ENCODE results near the gene ACAA1. TPM values are rescaled to one million over a fixed set of nuclear protein-coding genes. Genes with fewer than 3 reads are reported as not detected.

ACAA1 gene
- total and polyA plus RNA-seq, 2 of the 13 experiments (the other 11 are each of a cell fraction or from before 2014, with no cell fraction given) = 60.8 to 188 TPM

DNA sequence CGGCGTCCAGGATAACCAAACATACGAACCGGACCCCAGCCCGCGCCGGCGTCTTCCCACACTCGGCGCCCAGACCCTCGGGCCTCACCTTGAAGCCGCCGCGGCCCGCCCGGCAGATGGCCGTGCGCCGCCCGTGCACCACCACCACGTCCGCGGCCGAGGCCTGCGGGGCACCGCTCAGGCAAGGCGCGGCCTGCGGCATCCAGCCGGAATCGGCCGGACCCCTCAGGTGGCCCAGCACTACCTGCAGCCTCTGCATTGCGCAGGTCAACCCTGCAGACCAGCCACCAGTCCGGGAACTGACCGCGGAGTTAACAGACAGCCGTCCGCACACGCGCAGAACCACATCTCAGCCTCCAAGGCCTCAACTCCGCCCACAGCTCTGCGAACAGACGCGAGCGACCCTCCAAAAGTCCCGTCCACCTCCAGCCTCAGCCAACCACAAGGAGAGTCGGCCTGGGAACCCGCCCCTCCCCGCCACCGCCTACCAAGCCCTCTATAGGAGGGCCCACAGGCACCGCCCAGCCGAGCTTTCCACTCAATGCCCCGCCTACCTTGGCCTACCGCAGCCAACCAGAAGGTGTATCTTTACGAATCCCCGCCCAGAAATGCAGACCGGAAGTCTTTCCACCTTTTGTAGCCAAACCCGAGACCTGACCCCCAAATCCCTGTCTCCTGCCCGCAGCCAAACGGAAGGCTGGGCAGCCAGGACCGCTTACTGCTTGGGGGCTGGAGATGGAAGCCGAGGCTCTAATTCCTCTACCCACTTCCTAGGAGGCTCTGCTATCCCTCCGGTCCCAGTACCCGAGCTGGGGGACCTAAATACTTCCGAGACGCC, at the start of gene ACAA1 (continued):
- TF ChIP-seq, protein P1, sequence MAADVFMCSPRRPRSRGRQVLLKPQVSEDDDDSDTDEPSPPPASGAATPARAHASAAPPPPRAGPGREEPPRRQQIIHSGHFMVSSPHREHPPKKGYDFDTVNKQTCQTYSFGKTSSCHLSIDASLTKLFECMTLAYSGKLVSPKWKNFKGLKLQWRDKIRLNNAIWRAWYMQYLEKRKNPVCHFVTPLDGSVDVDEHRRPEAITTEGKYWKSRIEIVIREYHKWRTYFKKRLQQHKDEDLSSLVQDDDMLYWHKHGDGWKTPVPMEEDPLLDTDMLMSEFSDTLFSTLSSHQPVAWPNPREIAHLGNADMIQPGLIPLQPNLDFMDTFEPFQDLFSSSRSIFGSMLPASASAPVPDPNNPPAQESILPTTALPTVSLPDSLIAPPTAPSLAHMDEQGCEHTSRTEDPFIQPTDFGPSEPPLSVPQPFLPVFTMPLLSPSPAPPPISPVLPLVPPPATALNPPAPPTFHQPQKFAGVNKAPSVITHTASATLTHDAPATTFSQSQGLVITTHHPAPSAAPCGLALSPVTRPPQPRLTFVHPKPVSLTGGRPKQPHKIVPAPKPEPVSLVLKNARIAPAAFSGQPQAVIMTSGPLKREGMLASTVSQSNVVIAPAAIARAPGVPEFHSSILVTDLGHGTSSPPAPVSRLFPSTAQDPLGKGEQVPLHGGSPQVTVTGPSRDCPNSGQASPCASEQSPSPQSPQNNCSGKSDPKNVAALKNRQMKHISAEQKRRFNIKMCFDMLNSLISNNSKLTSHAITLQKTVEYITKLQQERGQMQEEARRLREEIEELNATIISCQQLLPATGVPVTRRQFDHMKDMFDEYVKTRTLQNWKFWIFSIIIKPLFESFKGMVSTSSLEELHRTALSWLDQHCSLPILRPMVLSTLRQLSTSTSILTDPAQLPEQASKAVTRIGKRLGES (CRISPR knock-in tag; IDR thresholded peaks at IDR 0.05; ENCODE audit: borderline replicate concordance) = peak; percentile 71; the same call in 1 of the 2 replicates
- TF ChIP-seq ZNF558 (CRISPR knock-in tag; IDR thresholded peaks at IDR 0.05; ENCODE audit: borderline replicate concordance) (peak; percentile 71; the same call in 1 of the 2 replicates), ZNF468 (CRISPR knock-in tag; IDR thresholded peaks at IDR 0.05) (0 out of 2 replicates have a peak, but pooled peaks have one; percentile 76), ZNF235 (CRISPR knock-in tag; IDR thresholded peaks at IDR 0.05; ENCODE audit: borderline replicate concordance) (peak; percentile 81; the same call in 1 of the 2 replicates), TAF15 (IDR thresholded peaks at IDR 0.05; ENCODE audit: low read depth, low read length, poor library complexity, severe bottlenecking) (no peak), ZNF180 (CRISPR knock-in tag; IDR thresholded peaks at IDR 0.05; ENCODE audit: borderline replicate concordance, low read depth) (0 out of 2 replicates have a peak, but pooled peaks have one; percentile 30), FOXC1 (CRISPR knock-in tag; IDR thresholded peaks at IDR 0.05; ENCODE audit: borderline replicate concordance) (peak; percentile 72; the same call in 1 of the 2 replicates), YEATS4 (CRISPR knock-in tag; IDR thresholded peaks at IDR 0.05; ENCODE audit: borderline replicate concordance) (peak; percentile 9; the same call in 1 of the 2 replicates), ZNF7 (CRISPR knock-in tag; IDR thresholded peaks at IDR 0.05) (0 out of 2 replicates have a peak, but pooled peaks have one; percentile 13), SAP130 (CRISPR knock-in tag; IDR thresholded peaks at IDR 0.05; ENCODE audit: low read depth) (peak; percentile 88)
- TF ChIP-seq, protein P2, sequence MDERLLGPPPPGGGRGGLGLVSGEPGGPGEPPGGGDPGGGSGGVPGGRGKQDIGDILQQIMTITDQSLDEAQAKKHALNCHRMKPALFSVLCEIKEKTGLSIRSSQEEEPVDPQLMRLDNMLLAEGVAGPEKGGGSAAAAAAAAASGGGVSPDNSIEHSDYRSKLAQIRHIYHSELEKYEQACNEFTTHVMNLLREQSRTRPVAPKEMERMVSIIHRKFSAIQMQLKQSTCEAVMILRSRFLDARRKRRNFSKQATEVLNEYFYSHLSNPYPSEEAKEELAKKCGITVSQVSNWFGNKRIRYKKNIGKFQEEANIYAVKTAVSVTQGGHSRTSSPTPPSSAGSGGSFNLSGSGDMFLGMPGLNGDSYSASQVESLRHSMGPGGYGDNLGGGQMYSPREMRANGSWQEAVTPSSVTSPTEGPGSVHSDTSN (CRISPR knock-in tag; IDR thresholded peaks at IDR 0.05) = peak; percentile 57; the same call in 1 of the 2 replicates
- TF ChIP-seq, protein P3, sequence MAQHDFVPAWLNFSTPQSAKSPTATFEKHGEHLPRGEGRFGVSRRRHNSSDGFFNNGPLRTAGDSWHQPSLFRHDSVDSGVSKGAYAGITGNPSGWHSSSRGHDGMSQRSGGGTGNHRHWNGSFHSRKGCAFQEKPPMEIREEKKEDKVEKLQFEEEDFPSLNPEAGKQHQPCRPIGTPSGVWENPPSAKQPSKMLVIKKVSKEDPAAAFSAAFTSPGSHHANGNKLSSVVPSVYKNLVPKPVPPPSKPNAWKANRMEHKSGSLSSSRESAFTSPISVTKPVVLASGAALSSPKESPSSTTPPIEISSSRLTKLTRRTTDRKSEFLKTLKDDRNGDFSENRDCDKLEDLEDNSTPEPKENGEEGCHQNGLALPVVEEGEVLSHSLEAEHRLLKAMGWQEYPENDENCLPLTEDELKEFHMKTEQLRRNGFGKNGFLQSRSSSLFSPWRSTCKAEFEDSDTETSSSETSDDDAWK (CRISPR knock-in tag; IDR thresholded peaks at IDR 0.05) = no peak
- TF ChIP-seq, protein P4, sequence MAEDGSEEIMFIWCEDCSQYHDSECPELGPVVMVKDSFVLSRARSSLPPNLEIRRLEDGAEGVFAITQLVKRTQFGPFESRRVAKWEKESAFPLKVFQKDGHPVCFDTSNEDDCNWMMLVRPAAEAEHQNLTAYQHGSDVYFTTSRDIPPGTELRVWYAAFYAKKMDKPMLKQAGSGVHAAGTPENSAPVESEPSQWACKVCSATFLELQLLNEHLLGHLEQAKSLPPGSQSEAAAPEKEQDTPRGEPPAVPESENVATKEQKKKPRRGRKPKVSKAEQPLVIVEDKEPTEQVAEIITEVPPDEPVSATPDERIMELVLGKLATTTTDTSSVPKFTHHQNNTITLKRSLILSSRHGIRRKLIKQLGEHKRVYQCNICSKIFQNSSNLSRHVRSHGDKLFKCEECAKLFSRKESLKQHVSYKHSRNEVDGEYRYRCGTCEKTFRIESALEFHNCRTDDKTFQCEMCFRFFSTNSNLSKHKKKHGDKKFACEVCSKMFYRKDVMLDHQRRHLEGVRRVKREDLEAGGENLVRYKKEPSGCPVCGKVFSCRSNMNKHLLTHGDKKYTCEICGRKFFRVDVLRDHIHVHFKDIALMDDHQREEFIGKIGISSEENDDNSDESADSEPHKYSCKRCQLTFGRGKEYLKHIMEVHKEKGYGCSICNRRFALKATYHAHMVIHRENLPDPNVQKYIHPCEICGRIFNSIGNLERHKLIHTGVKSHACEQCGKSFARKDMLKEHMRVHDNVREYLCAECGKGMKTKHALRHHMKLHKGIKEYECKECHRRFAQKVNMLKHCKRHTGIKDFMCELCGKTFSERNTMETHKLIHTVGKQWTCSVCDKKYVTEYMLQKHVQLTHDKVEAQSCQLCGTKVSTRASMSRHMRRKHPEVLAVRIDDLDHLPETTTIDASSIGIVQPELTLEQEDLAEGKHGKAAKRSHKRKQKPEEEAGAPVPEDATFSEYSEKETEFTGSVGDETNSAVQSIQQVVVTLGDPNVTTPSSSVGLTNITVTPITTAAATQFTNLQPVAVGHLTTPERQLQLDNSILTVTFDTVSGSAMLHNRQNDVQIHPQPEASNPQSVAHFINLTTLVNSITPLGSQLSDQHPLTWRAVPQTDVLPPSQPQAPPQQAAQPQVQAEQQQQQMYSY (CRISPR knock-in tag; IDR thresholded peaks at IDR 0.05) = peak; percentile 8; the same call in 1 of the 2 replicates
